ENCODE results near the gene C2CD2.

DNA sequence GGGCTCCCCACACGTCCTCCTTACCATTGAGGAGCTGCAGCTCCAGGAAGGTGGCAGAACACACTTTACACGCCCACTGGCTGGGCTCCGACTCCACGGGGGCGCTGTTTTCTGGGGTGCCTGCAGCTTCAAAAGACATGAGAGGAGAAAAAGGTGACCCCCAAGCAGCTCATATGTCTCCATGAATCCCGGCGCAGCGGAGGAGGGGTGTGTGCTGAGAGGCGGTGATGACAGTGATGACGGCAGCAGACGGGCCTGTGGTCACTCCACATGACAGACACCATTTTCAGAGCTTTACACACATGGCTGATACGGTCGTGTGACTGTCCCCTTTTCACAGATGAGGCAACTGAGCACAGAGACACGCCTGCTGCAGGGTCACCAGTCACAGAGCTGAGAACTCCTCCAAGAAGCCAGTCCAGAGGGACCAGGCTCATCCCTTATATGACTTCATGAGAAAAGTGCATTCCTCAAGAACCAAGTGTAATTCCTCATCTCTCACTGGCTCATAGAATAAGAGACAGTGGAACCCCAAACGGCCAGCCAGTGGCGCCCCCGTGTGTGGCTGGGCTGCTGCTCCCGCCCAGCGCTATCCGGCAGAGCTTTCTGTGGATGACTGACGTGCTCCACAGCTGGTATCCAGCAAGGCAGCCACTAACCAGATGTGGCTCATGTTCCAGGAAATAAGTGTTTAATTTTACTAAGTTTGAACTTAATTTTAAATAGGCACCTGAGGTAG, 106.6 kb downstream of the C2CD2 start:
- no peak for TF ChIP-seq POLR2AphosphoS5 (IDR thresholded peaks at IDR 0.05)
- TF ChIP-seq, protein P1, sequence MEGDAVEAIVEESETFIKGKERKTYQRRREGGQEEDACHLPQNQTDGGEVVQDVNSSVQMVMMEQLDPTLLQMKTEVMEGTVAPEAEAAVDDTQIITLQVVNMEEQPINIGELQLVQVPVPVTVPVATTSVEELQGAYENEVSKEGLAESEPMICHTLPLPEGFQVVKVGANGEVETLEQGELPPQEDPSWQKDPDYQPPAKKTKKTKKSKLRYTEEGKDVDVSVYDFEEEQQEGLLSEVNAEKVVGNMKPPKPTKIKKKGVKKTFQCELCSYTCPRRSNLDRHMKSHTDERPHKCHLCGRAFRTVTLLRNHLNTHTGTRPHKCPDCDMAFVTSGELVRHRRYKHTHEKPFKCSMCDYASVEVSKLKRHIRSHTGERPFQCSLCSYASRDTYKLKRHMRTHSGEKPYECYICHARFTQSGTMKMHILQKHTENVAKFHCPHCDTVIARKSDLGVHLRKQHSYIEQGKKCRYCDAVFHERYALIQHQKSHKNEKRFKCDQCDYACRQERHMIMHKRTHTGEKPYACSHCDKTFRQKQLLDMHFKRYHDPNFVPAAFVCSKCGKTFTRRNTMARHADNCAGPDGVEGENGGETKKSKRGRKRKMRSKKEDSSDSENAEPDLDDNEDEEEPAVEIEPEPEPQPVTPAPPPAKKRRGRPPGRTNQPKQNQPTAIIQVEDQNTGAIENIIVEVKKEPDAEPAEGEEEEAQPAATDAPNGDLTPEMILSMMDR (IDR thresholded peaks at IDR 0.05): no peak
